Erythroblast (primary cell): ENCODE data around the gene AFAP1L2.

Experiments
- GATA1 ChIP-seq: IDR thresholded peaks from 2 replicates; pipeline ENCODE4 v1.6.1; 2011; ENCODE audit warnings: low read depth, mild to moderate bottlenecking, control low read depth, low read length, moderate library complexity
- POLR2A ChIP-seq: IDR thresholded peaks from 2 replicates; pipeline ENCODE4 v1.6.1; 2011; ENCODE audit warnings: mild to moderate bottlenecking, low read length

GRCh38 chr10:114412907-114413797, 8.8 kb upstream of the AFAP1L2 start:
- TF ChIP-seq POLR2A: no peak
- TF ChIP-seq GATA1: no peak
